Stimulated activated CD4-positive, alpha-beta T cell treated with anti-CD3 and anti-CD28 coated beads, Interleukin-1b, Interleukin-23, amount 100 ng/mL, for 48 hours (primary cell): ENCODE results near the gene EMCN.
"Not testable (repeated sequence)": the region's sequence is repeated elsewhere in the genome, so short reads cannot be mapped to it uniquely, and the experiment has no call there.

Experiments used
- DNase-seq: peaks from one replicate; pipeline ENCODE4 v3.0.0-alpha.2; 2020

Gene EMCN

DNA sequence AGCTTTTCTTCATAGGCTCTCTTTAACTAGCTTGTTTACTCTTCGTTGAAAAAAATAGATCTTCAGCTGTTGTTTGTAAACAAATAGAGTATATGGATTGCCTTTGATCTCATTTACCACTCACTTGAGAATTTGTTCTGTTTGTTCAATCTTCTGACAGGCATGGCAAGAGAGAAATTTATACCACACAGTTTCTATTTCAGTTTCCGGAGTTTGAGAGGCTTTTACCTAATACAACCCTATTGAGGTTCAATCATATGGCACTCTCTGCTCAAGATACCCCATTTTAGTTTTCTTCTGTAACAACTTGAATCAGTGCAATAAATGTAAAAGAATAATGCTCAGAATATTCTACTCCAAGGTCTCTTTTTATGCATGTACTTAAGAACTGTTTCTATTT lies 148.0 kb downstream of the EMCN start:
- no peak for DNase-seq

DNA sequence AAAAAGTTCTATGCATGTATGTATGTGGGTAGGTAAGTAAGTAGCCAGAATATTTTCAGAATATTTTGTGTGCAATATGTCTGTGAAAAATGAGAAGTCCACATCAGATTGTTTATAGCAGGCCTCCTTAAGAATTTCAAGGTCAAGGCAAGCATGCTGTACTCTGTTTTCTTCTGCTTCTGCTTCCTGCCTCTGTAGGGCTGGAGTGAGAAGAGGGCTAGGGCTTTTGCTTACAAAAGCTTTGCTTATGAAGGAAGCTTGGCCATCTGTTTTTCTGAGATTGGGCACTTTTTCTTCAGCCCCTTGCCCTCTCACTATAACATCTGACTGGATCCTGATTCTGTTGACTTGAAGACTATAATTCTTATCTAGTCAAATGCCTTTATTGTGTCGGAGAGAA lies 150.4 kb downstream of the EMCN start:
- no peak for DNase-seq

DNA sequence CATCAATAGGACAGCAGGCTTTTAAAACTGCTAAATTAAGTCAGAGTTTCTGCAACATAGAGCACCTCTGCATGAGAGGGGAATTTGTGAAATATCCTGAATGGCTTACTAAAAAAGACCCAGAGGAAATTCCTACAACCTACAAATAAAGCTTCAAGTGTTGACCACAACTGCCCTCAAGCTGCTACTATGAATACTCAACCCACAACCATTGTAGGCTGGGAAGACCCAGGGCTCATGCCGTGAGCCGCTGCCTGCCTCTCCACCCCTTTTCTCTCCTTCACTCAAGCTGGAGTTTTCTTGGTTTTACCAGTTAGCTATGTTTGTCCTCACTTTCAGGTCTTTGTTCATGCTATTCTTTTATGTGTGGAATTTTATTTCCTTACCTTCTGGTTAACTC lies 151.6 kb downstream of the EMCN start:
- DNase-seq = no peak

DNA sequence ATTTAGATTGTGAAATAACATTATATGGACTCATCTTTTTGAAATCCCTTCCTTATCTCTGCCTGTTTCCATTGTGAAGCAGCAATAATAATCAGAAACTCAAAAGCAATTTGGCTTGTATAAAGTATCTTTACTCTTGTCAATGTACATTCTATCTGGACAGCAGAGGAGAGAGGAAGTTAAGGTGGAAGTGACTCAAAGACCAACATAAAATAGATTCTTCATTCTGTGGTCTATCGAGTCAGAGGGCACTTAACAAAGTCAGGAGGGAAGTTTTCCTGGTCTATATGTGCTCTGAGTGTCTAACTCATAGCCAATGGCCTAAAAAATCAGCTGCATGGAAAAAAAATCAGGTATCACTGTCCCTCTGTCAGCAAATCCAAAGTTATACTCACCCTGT lies 155.5 kb downstream of the EMCN start:
- DNase-seq = no peak

DNA sequence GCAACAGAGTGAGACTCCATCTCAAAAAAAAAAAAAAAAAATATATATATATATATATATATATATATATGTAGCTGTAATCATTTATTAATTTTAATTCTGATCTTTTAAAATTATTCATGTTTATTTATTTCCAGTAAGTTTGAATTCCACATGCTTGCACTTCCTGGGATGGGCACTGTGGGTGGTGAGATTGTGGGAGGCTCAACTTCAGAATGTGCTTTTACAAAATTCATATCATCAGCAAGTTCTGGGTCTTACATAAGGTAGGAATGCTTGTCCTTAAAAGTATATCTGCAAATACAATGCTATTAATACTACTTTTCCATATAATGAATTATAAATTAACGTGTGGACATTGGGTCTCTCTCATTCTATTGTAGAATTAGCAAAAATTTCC lies 156.5 kb downstream of the EMCN start:
- DNase-seq = no peak

DNA sequence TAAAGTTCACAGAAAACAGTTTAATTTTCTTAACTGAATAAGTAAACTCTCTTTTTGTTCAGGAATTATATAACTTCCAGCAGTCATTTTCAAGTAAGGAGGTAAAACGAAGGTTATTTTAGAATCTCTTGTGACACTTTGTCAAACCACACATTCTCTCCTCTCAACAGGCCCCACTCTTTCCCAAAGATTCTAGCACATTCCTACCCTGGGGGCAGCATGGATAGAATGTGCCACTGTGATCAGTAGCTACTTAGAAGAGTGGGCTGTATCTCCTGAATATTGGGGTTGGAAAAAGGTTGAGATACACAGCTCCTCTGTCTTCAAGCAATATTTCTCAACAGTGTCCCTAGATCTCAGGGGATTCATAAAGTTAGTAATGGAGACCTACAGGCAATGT lies 157.6 kb downstream of the EMCN start:
- DNase-seq = no peak

DNA sequence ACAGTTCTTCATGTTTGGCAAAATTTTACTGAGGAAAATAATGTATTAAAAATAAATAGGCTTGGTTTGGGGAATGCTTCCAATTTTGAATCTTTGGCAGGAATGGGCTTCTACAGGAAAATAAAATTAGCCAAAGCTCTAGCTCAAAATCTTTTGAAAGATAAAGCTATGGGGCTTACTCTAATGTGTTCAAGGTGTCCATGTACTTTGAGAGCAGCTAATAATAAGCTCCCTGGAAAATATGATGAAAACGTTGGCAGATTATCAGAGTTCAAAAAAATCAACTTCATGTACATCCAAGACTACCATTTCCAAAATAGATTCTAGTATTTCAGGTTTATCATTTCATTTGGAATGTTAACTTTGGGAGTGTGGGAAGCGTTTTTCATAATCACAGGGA lies 158.4 kb downstream of the EMCN start:
- DNase-seq = no peak

DNA sequence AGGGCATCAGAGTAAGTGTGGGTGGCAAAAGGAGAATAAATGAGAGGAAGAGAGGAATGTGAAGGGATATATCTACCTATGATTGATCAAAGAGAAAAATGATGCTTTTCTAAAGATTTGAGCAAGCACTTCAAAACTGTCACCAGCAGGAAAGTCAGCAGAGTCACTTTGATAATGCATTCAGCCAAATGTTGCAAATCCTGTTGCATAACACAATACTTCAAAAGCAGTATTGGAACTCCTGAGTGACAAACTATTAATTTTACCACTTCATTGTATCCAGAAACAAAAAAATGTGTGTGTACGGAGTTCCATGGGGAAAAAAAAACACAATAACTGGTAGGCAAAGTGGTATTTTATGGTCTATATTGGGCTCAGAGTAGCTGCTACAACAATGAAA lies 160.3 kb downstream of the EMCN start:
- no peak for DNase-seq

DNA sequence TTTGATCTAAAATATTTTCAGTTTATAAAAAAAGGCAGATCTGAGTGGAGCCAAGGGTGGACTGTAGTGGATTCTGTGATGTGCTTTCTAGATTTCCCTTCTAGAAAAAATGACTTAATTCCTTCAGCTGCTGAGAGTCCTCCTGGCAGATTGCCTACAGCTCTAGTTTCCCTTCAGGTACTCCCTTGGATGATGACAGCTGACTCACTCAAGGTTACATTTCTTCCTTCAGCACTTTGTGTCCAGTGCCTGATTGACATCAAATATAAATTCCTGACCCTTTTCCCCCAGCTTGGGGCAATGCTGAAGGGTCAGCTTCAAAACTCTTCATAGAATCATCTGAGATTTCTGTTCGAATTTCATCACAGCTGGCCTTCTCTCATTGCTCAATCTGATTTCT lies 161.7 kb downstream of the EMCN start:
- DNase-seq = no peak

DNA sequence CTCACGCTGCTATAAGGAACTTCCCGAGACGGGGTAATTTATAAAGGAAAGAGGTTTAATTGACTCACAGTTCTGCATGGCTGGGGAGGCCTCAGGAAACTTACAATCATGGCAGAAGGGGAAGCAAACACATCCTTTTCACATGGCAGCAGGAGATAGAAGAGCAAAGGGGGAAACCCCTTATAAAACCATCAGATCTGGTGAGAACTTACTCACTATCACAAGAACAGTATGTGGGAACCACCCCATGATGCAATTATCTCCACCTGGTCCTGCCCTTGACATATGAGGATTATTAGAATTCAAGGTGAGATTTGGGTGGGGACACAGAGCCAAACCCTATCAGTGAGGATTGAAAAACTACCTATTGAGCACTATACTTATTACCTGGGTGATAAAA lies 165.5 kb downstream of the EMCN start:
- not testable (repeated sequence) for DNase-seq

DNA sequence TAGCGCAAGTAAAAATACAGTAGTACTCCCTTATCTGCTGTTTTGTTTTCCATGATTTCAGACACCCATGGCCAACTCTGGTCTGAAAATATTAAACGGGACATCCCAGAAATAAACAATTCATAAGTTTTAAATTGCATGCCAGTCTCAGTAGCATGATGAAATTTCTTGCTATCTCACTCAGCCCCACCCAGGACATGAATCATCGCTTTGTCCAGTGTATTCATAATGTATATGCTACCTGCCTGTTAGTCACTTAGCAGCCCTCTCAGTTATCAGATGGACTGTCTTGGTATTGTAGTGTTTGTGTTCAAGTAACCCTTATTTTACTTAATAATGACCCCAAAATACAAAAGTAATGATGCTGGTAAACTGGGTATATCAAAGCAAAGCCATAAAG lies 169.3 kb downstream of the EMCN start:
- DNase-seq = no peak

DNA sequence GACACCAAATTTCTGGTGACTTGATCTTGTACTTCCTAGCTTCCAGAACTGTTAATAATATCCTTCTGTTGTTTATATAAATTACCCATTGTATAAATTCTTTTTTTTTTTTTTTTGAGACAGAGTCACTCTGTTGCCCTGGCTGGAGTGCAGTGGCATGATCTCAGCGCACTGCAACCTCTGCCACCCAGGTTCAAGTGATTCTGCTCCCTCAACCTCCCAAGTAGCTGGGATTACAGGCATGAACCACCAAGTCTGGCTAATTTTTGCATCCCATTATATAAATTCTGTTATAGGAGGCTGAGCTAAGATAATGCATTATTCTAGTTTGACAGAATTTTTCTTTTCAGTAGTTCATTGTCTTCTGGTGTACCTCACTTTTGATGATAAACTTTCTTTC lies 170.6 kb downstream of the EMCN start:
- DNase-seq = no peak

DNA sequence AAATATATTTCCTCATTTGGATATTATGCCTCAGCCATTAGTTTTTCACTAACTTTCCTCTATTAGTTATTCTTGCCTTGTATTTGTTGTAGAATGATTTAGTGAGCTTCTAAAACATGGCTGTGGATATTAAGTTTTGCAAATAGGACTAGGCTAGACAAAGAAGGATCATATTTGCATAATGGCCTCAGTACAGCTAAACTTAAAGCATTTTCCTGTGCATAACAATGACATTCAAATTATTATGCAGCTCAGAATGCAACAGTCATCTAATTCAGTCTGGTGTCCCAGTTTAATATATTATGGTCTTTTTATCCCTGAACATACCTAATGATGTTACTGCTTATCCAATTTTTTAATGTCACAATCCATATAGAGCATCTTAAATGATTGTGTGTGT lies 172.2 kb downstream of the EMCN start:
- no peak for DNase-seq
